Measurements from ENCODE around the gene PXMP4. TPM values are rescaled to one million over a fixed set of nuclear protein-coding genes. Genes with fewer than 3 reads are reported as not detected.
A peak's percentile ranks its signal among the peaks of the same experiment; 100 is the strongest.

The PXMP4 gene
- total and polyA plus RNA-seq, 2 experiments from 2014 or later = 9.2 to 14.9 TPM

GRCh38 chr20:33693741-33694638, 26.1 kb downstream of the PXMP4 start:
- H3K36me3 ChIP-seq = no peaks in the 10 kb centered on the region
- H3K27ac ChIP-seq = no peak overlapping the region
- H3K4me3 ChIP-seq = no peak overlapping the region
- TF ChIP-seq CTCF (IDR thresholded peaks at IDR 0.05; ENCODE audit: low read depth, low read length) = no peak
- no peak for DNase-seq (ENCODE audit: low read depth in 1 of 2, low spot score in 1 of 2)
- no peaks in the 10 kb centered on the region for H3K9me3 ChIP-seq (ENCODE audit: low read depth)
- H3K4me1 ChIP-seq (ENCODE audit: low read depth) = peaks cover 17% of the 10 kb centered on the region
- no peaks in the 10 kb centered on the region for H3K27me3 ChIP-seq

- Histone ChIP-seq H3K36me3 (no peaks in the 10 kb centered on the region), H3K4me3 (no peak overlapping the region), H3K27me3 (no peaks in the 10 kb centered on the region), H3K27ac (no peak overlapping the region), H3K9me3 (ENCODE audit: low read depth) (no peaks in the 10 kb centered on the region), H3K4me1 (ENCODE audit: low read depth) (peaks cover 23% of the 10 kb centered on the region)
- DNase-seq (ENCODE audit: low read depth in 1 of 2, low spot score in 1 of 2) = no peak
- TF ChIP-seq CTCF (IDR thresholded peaks at IDR 0.05; ENCODE audit: low read depth, low read length) = no peak
Observed at GRCh38 chr20:33693289-33693688, 26.8 kb downstream of the PXMP4 start.

GRCh38 chr20:33689973-33690372, 30.1 kb downstream of the PXMP4 start:
- no peak overlapping the region for H3K4me3 ChIP-seq
- H3K27ac ChIP-seq = no peak overlapping the region
- peaks cover 42% of the 10 kb centered on the region for H3K4me1 ChIP-seq (ENCODE audit: low read depth)
- no peaks in the 10 kb centered on the region for H3K27me3 ChIP-seq
- TF ChIP-seq CTCF (IDR thresholded peaks at IDR 0.05; ENCODE audit: low read depth, low read length) = no peak
- DNase-seq (ENCODE audit: low read depth in 1 of 2, low spot score in 1 of 2) = peak in 1 of 2 donors; percentile 85
- H3K36me3 ChIP-seq = no peaks in the 10 kb centered on the region
- H3K9me3 ChIP-seq (ENCODE audit: low read depth) = no peaks in the 10 kb centered on the region

- TF ChIP-seq CTCF (IDR thresholded peaks at IDR 0.05; ENCODE audit: low read depth, low read length) = no peak
- Histone ChIP-seq H3K27ac (peak overlapping the region; percentile 28), H3K9me3 (ENCODE audit: low read depth) (no peaks in the 10 kb centered on the region), H3K27me3 (no peaks in the 10 kb centered on the region), H3K4me3 (no peak overlapping the region), H3K36me3 (no peaks in the 10 kb centered on the region), H3K4me1 (ENCODE audit: low read depth) (peaks cover 46% of the 10 kb centered on the region)
- DNase-seq (ENCODE audit: low read depth in 1 of 2, low spot score in 1 of 2) = no peak
Observed at GRCh38 chr20:33689493-33689892, 30.6 kb downstream of the PXMP4 start.

- Histone ChIP-seq H3K4me3 (no peak overlapping the region), H3K4me1 (ENCODE audit: low read depth) (peaks cover 43% of the 10 kb centered on the region), H3K27ac (peak overlapping the region; percentile 28), H3K36me3 (no peaks in the 10 kb centered on the region), H3K9me3 (ENCODE audit: low read depth) (no peaks in the 10 kb centered on the region), H3K27me3 (no peaks in the 10 kb centered on the region)
- peak in 1 of 2 donors; percentile 77 for DNase-seq (ENCODE audit: low read depth in 1 of 2, low spot score in 1 of 2)
- TF ChIP-seq CTCF (IDR thresholded peaks at IDR 0.05; ENCODE audit: low read depth, low read length) = no peak
Observed at GRCh38 chr20:33688938-33689424, 31.1 kb downstream of the PXMP4 start.
